Liver (tissue), 9 donors: ENCODE results near the gene NDUFA11. TPM values are rescaled to one million over a fixed set of nuclear protein-coding genes. Genes with fewer than 3 reads are reported as not detected.

Source experiments
- DNase-seq: peaks from one replicate; pipeline ENCODE4 v3.0.0-alpha.2; 2017; ENCODE audit warnings: low spot score
- H3K27ac ChIP-seq, 2 donors: one replicate each; pipeline ENCODE4 v1.7.0; 2013; ENCODE audit warnings: inconsistent platforms in 2 of 2, low read length in 2 of 2, control low read depth in 1 of 2, low read depth in 1 of 2, mild to moderate bottlenecking in 1 of 2
- H3K27me3 ChIP-seq, 4 donors: one replicate each; pipeline versions ENCODE4 v1.6.1 to v1.7.0; 2013; ENCODE audit warnings: low read length in 3 of 4, inconsistent platforms in 1 of 4, mild to moderate bottlenecking in 1 of 4, moderate library complexity in 1 of 4; ENCODE audit not compliant: control insufficient read depth in 4 of 4, insufficient read depth in 4 of 4
- H3K36me3 ChIP-seq, 4 donors: one replicate each; pipeline versions ENCODE4 v1.6.1 to v1.7.0; 2013; ENCODE audit warnings: low read length in 3 of 4, mild to moderate bottlenecking in 3 of 4, low read depth in 1 of 4, moderate library complexity in 1 of 4; ENCODE audit not compliant: control insufficient read depth in 4 of 4, insufficient read depth in 3 of 4
- H3K4me1 ChIP-seq, 4 donors: one replicate each; pipeline versions ENCODE4 v1.6.1 to v1.7.0; 2013; ENCODE audit warnings: low read length in 3 of 4, mild to moderate bottlenecking in 3 of 4, moderate library complexity in 1 of 4; ENCODE audit not compliant: control insufficient read depth in 4 of 4, insufficient read depth in 4 of 4
- H3K4me3 ChIP-seq, 3 donors: one replicate each; pipeline versions ENCODE4 v1.6.1 to v1.7.0; 2013; ENCODE audit warnings: low read length in 3 of 3, control low read depth in 1 of 3, low read depth in 1 of 3, mild to moderate bottlenecking in 1 of 3
- H3K9ac ChIP-seq, 2 donors: one replicate each; pipeline ENCODE4 v1.7.0; 2013; ENCODE audit warnings: low read length in 2 of 2, mild to moderate bottlenecking in 2 of 2, moderate library complexity in 2 of 2, control low read depth in 1 of 2, low read depth in 1 of 2
- H3K9me3 ChIP-seq, 4 donors: one replicate each; pipeline versions ENCODE4 v1.6.1 to v1.7.0; 2013; ENCODE audit warnings: low read length in 3 of 4; ENCODE audit not compliant: control insufficient read depth in 4 of 4
- EGR1 ChIP-seq, 2 donors: IDR thresholded peaks; 2 replicates each; pipeline ENCODE4 v1.6.1; 2016 to 2018; ENCODE audit warnings: antibody characterized with exemption in 2 of 2, low read depth in 2 of 2
- FOXA2 ChIP-seq: IDR thresholded peaks from 2 replicates; pipeline ENCODE4 v1.6.1; 2016; ENCODE audit warnings: antibody characterized with exemption
- GABPA ChIP-seq, 2 donors: IDR thresholded peaks in 1 of 2; conservative IDR thresholded peaks in 1 of 2; 2 replicates each; pipeline ENCODE4 v1.6.1; 2016; ENCODE audit warnings: antibody characterized with exemption in 2 of 2, mild to moderate bottlenecking in 1 of 2, moderate library complexity in 1 of 2
- JUND ChIP-seq, 2 donors: IDR thresholded peaks; 2 replicates each; pipeline ENCODE4 v1.6.1; 2016; ENCODE audit warnings: antibody characterized with exemption in 2 of 2
- RXRA ChIP-seq, 2 donors: IDR thresholded peaks; 2 replicates each; pipeline ENCODE4 v1.6.1; 2017 to 2018; ENCODE audit warnings: antibody characterized with exemption in 2 of 2, mild to moderate bottlenecking in 1 of 2
- WGBS: extraction: QIAGEN DNeasy Blood & Tissue Kit; methylation state at CpG from one replicate; pipeline ENCODE4 v1.1.7; 2013; 5-methylcytosine and 5-hydroxymethylcytosine counted together
- polyA plus RNA-seq, 2 donors: library from polyadenylated mRNA; stranded (reverse) in 1 of 2; unstranded in 1 of 2; fragments of 200-250 nt in 1 of 2; fragments of >200 nt in 1 of 2; fragmentation: Nextera tagmentation in 1 of 2; extraction: Ambion mirVana in 1 of 2; gene quantifications; one replicate each; pipeline versions ENCODE4 v1.2.1 to v1.2.3, GENCODE V29; 2013 to 2015
- total RNA-seq, 2 donors: library from RNA; depleted of rRNA; stranded (reverse); fragments of >200 nt; gene quantifications; one replicate each; pipeline ENCODE4 v1.2.3, GENCODE V29; 2014
- TF ChIP-seq, protein P1 (sequence below): IDR thresholded peaks from 2 replicates; pipeline ENCODE4 v1.6.1; 2016; ENCODE audit warnings: antibody characterized with exemption
- TF ChIP-seq, protein P2 (sequence below): IDR thresholded peaks from 2 replicates; pipeline ENCODE4 v1.6.1; 2016; ENCODE audit warnings: antibody characterized with exemption, mild to moderate bottlenecking
- donor health status: healthy.
- donor health status: healthy.
- donor health status: healthy.
- donor health status: healthy.
- donor health status: healthy.

The NDUFA11 gene
- total and polyA plus RNA-seq, 4 donors = 127 to 394 (median 226) TPM

DNA sequence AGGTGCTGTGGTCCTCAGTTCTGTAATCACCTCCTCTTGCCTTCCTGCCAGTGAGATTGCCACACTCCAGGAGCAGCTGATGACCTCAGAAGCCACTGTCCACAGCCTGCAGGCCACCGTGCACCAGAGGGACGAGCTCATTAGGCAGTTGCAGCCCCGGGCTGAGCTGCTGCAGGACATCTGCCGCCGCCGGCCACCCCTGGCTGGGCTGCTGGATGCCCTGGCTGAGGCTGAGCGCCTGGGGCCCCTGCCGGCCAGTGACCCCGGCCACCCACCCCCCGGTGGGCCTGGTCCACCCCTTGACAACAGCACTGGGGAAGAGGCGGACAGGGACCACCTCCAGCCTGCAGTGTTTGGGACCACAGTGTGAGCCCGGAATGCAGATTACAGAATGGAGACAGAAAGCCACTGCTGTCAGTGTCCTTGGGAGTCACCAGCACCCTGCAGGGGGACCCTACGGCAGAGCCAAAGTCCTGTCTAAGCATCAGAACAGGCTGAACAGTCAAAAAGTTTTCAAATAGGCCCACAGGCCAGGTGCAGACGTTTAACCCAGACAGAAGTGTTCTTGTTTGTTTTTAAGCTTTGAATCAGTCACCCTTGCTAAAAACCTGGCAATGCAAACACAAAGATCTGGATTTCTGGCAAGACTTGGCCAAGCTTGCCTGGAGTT, 5.3 kb upstream of the NDUFA11 start:
- no peak overlapping the region for H3K4me3 ChIP-seq
- no peak for TF ChIP-seq RXRA (IDR thresholded peaks at IDR 0.05)
- TF ChIP-seq FOXA2 = no peak
- TF ChIP-seq, protein P1, sequence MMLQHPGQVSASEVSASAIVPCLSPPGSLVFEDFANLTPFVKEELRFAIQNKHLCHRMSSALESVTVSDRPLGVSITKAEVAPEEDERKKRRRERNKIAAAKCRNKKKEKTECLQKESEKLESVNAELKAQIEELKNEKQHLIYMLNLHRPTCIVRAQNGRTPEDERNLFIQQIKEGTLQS = no peak
- TF ChIP-seq, protein P2, sequence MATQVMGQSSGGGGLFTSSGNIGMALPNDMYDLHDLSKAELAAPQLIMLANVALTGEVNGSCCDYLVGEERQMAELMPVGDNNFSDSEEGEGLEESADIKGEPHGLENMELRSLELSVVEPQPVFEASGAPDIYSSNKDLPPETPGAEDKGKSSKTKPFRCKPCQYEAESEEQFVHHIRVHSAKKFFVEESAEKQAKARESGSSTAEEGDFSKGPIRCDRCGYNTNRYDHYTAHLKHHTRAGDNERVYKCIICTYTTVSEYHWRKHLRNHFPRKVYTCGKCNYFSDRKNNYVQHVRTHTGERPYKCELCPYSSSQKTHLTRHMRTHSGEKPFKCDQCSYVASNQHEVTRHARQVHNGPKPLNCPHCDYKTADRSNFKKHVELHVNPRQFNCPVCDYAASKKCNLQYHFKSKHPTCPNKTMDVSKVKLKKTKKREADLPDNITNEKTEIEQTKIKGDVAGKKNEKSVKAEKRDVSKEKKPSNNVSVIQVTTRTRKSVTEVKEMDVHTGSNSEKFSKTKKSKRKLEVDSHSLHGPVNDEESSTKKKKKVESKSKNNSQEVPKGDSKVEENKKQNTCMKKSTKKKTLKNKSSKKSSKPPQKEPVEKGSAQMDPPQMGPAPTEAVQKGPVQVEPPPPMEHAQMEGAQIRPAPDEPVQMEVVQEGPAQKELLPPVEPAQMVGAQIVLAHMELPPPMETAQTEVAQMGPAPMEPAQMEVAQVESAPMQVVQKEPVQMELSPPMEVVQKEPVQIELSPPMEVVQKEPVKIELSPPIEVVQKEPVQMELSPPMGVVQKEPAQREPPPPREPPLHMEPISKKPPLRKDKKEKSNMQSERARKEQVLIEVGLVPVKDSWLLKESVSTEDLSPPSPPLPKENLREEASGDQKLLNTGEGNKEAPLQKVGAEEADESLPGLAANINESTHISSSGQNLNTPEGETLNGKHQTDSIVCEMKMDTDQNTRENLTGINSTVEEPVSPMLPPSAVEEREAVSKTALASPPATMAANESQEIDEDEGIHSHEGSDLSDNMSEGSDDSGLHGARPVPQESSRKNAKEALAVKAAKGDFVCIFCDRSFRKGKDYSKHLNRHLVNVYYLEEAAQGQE = no peak
- H3K9me3 ChIP-seq = no peaks in the 10 kb centered on the region
- no peaks in the 10 kb centered on the region for H3K27me3 ChIP-seq
- no peak overlapping the region for H3K9ac ChIP-seq
- H3K36me3 ChIP-seq = peaks cover 0 to 14% (median 2%) of the 10 kb centered on the region in 4 donors
- DNase-seq = no peak
- peaks cover 4 to 30% (median 22%) of the 10 kb centered on the region in 4 donors for H3K4me1 ChIP-seq
- WGBS = 62% methylated on average over 14 of the region's 14 CpGs
- peak overlapping the region; percentile 4 to 12 for H3K27ac ChIP-seq

DNA sequence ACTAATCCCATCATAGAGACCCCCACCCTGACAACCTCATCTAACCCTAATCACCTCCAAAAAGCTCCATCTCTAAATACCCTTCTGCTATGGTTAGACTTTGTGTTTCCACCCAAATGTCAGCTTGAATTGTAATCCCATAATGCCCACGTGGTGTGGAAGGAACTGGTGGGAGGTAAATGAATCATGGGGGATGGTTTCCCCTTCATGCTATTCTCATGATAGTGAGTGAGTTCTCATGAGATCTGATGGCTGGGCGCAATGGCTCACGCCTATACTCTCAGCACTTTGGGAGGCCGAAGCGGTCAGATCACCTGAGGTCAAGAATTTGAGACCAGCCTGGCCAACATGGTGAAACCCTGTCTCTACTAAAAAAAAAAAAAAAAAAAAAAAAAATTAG, 3.7 kb upstream of the NDUFA11 start:
- no peak overlapping the region for H3K4me3 ChIP-seq
- peaks cover 3 to 36% (median 28%) of the 10 kb centered on the region in 4 donors for H3K4me1 ChIP-seq
- H3K9me3 ChIP-seq = no peaks in the 10 kb centered on the region
- 75% methylated on average over 5 of the region's 5 CpGs for WGBS
- DNase-seq = no peak
- no peaks in the 10 kb centered on the region for H3K27me3 ChIP-seq
- no peak overlapping the region for H3K9ac ChIP-seq
- no peak overlapping the region for H3K27ac ChIP-seq
- H3K36me3 ChIP-seq = peaks cover 0 to 14% (median 2%) of the 10 kb centered on the region in 4 donors
- TF ChIP-seq GABPA (IDR thresholded peaks at IDR 0.05 in 1 of 2, conservative IDR thresholded peaks at IDR 0.05 in 1 of 2) = no peak
- no peak for TF ChIP-seq JUND (IDR thresholded peaks at IDR 0.05)
- no peak for TF ChIP-seq EGR1 (IDR thresholded peaks at IDR 0.05; ENCODE audit: low read depth in 2 of 2)
- TF ChIP-seq, protein P2 = no peak
